ENCODE results near the gene LRP8. TPM values are rescaled to one million over a fixed set of nuclear protein-coding genes. Genes with fewer than 3 reads are reported as not detected.
"Not testable (repeated sequence)": the region's sequence is repeated elsewhere in the genome, so short reads cannot be mapped to it uniquely, and the experiment has no call there.

Gene LRP8
- total and polyA plus RNA-seq, 2 experiments from 2014 or later, result 1.3 to 8.9 TPM

DNA sequence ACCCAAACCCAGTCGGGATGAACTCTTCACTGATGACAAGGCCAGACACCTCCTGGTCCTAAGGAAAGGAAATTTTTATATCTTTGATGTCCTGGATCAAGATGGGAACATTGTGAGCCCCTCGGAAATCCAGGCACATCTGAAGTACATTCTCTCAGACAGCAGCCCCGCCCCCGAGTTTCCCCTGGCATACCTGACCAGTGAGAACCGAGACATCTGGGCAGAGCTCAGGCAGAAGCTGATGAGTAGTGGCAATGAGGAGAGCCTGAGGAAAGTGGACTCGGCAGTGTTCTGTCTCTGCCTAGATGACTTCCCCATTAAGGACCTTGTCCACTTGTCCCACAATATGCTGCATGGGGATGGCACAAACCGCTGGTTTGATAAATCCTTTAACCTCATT is 117.5 kb downstream of the LRP8 start:
- no peak overlapping the region for H3K27ac ChIP-seq
- no peaks in the 10 kb centered on the region for H3K9me2 ChIP-seq (ENCODE audit: insufficient read depth)
- WGBS, 2 experiments (ENCODE audit: low coverage in 1 of 2, low lambda C conversion rate in 2 of 2, missing lambda C conversion rate in 2 of 2), result 94 to 96% methylated on average over 7 of the region's 7 CpGs
- H2AFZ ChIP-seq, result no peak overlapping the region
- DNase-seq, result no peak
- TF ChIP-seq EZH2 (IDR thresholded peaks at IDR 0.05; ENCODE audit: insufficient read depth, poor library complexity, severe bottlenecking), result no peak
- no peak for TF ChIP-seq EZH2phosphoT487 (IDR thresholded peaks at IDR 0.05; ENCODE audit: insufficient read depth, low read depth)
- H3K9me3 ChIP-seq (ENCODE audit: low read depth), result no peaks in the 10 kb centered on the region
- in situ Hi-C loops (cut with MboI), result no loop called here
- H3K4me1 ChIP-seq (ENCODE audit: insufficient read depth), result no peaks in the 10 kb centered on the region
- H4K20me1 ChIP-seq (ENCODE audit: insufficient read depth), result no peaks in the 10 kb centered on the region
- 0 out of 2 replicates have a peak, but pooled peaks cover 4% of the 10 kb centered on the region for H3F3A ChIP-seq (ENCODE audit: insufficient read depth)
- peaks cover 8% of the 10 kb centered on the region; the same call in 1 of the 2 replicates for H3K79me2 ChIP-seq (ENCODE audit: insufficient read depth)
- peaks cover 38% of the 10 kb centered on the region for H3K36me3 ChIP-seq (ENCODE audit: low read depth)
- H3K4me2 ChIP-seq (ENCODE audit: unreplicated experiment), result no peak overlapping the region
- no peaks in the 10 kb centered on the region for H3K27me3 ChIP-seq (replicated peaks; ENCODE audit: insufficient read depth)
- H3K9ac ChIP-seq, result no peak overlapping the region
- no peak overlapping the region for H3K4me3 ChIP-seq

DNA sequence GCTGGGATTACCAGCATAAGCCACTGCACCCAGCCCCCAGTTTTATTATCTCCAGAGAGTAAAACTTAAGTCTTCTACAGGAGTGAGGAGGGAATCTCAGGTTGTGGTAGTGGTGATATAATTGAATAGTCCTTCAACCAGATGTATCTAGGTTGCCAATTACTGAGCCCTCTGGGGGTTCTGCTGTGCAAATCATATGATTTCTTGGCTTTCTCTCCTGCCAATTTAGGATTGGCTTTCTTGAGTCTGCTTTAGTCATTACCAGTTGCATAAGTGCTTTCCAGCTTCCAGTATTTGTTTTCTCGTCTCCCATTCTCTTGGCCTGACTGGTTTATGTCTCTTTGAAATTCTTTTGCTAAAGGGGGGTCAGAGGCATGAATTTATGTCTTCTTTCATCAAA is 120.1 kb downstream of the LRP8 start:
- H3K4me1 ChIP-seq (ENCODE audit: insufficient read depth), result no peaks in the 10 kb centered on the region
- 0 out of 2 replicates have a peak, but pooled peaks cover 4% of the 10 kb centered on the region for H3F3A ChIP-seq (ENCODE audit: insufficient read depth)
- H3K9me2 ChIP-seq (ENCODE audit: insufficient read depth), result no peaks in the 10 kb centered on the region
- TF ChIP-seq EZH2 (IDR thresholded peaks at IDR 0.05; ENCODE audit: insufficient read depth, poor library complexity, severe bottlenecking), result no peak
- TF ChIP-seq EZH2phosphoT487 (IDR thresholded peaks at IDR 0.05; ENCODE audit: insufficient read depth, low read depth), result no peak
- no peak overlapping the region for H3K9ac ChIP-seq
- H3K4me2 ChIP-seq (ENCODE audit: unreplicated experiment), result no peak overlapping the region
- no peaks in the 10 kb centered on the region for H3K27me3 ChIP-seq (replicated peaks; ENCODE audit: insufficient read depth)
- DNase-seq, result peak; percentile 59
- no peak overlapping the region for H3K4me3 ChIP-seq
- in situ Hi-C loops (cut with MboI), result no loop called here
- no peak overlapping the region for H2AFZ ChIP-seq
- WGBS, 2 experiments (ENCODE audit: low coverage in 1 of 2, low lambda C conversion rate in 2 of 2, missing lambda C conversion rate in 2 of 2), result 42 to 45% methylated on average over 1 of the region's 1 CpG
- no peaks in the 10 kb centered on the region for H3K9me3 ChIP-seq (ENCODE audit: low read depth)
- peaks cover 34% of the 10 kb centered on the region for H3K36me3 ChIP-seq (ENCODE audit: low read depth)
- peaks cover 20% of the 10 kb centered on the region; the same call in 1 of the 2 replicates for H3K79me2 ChIP-seq (ENCODE audit: insufficient read depth)
- H4K20me1 ChIP-seq (ENCODE audit: insufficient read depth), result no peaks in the 10 kb centered on the region
- H3K27ac ChIP-seq, result 0 out of 2 replicates have a peak overlapping the region, but pooled peaks have one; percentile 26

DNA sequence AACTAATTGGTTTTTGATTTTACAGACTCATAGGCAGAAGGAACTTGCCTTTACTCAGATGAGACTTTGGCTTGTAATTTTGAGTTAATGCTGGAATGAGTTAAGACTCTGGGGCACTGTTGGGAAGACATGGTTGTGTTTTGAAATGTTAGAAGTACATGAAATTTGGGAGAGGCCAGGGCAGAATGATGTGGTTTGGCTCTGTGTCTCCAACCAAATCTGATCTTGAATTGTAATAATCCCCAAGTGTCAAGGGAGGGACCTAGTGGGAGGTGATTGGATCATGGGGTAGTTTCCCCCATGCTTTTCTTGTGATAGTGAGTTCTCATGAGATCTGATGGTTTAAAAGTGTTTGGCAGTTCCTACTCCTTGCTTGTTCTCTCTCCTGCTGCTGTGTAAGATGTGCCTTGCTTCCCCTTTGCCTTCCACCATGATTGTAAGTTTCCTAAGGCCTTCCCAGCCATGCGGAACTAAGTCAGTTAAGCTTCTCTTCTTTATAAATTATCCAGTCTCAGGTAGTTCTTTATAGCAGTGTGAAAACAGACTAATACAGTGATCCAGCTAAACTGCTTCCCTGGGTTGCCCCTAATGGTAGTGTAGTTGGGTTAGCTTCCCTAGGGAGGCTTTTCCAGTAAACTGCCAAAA is 121.0 kb downstream of the LRP8 start:
- H3K9ac ChIP-seq, result no peak overlapping the region

DNA sequence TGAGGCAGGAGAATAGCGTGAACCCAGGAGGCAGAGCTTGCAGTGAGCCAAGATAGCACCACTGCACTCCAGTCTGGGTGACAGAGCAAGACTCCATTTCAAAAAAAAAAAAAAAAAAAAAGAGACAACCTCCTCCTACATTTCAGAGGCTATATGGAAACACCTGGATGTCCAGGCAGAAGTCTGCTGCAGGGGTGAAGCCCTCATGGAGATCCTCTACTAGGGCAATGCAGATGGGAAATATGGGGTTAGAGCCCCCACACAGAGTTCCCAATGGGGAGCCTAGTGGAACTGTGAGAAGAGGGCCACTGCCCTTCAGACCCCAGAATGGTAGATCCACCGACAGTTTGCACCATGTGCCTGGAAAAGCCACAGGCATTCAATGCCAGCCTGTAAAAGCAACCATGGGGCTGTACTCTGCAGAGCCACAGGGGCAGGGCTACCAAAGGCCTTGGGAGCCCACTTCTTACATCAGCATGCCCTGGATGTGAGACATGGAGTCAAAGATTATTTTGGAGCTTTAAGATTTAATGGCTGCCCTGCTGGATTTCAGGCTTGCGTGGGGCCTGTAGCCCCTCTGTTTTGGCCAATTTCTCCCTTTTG is 121.7 kb downstream of the LRP8 start:
- peaks cover 39% of the 10 kb centered on the region for H3K36me3 ChIP-seq (ENCODE audit: low read depth)
- H3K4me3 ChIP-seq; H2AFZ ChIP-seq; H3K9ac ChIP-seq; H3K4me2 ChIP-seq (ENCODE audit: unreplicated experiment); H4K20me1 ChIP-seq (ENCODE audit: insufficient read depth); H3K27ac ChIP-seq; H3K9me2 ChIP-seq (ENCODE audit: insufficient read depth); in situ Hi-C loops (cut with MboI); H3K27me3 ChIP-seq (replicated peaks; ENCODE audit: insufficient read depth); H3F3A ChIP-seq (ENCODE audit: insufficient read depth); H3K4me1 ChIP-seq (ENCODE audit: insufficient read depth); DNase-seq; H3K9me3 ChIP-seq (ENCODE audit: low read depth): not testable (repeated sequence)
- 94 to 100% methylated on average over 3 of the region's 3 CpGs for WGBS, 2 experiments (ENCODE audit: low coverage in 1 of 2, low lambda C conversion rate in 2 of 2, missing lambda C conversion rate in 2 of 2)
- peaks cover 20% of the 10 kb centered on the region; the same call in 1 of the 2 replicates for H3K79me2 ChIP-seq (ENCODE audit: insufficient read depth)

More for the DNA sequence above, 121.0 kb downstream of the LRP8 start:
- no peaks in the 10 kb centered on the region for H3K4me1 ChIP-seq (ENCODE audit: insufficient read depth)
- no peaks in the 10 kb centered on the region for H3K27me3 ChIP-seq (replicated peaks; ENCODE audit: insufficient read depth)
- peaks cover 20% of the 10 kb centered on the region; the same call in 1 of the 2 replicates for H3K79me2 ChIP-seq (ENCODE audit: insufficient read depth)
- no peak for DNase-seq
- H3K9me3 ChIP-seq (ENCODE audit: low read depth), result no peaks in the 10 kb centered on the region
- H4K20me1 ChIP-seq (ENCODE audit: insufficient read depth), result no peaks in the 10 kb centered on the region
- no peak overlapping the region for H3K4me3 ChIP-seq
- in situ Hi-C loops (cut with MboI), result no loop called here
- H3F3A ChIP-seq (ENCODE audit: insufficient read depth), result 0 out of 2 replicates have a peak, but pooled peaks cover 4% of the 10 kb centered on the region
- H2AFZ ChIP-seq, result no peak overlapping the region
- no peaks in the 10 kb centered on the region for H3K9me2 ChIP-seq (ENCODE audit: insufficient read depth)
- 91 to 100% methylated on average over 1 of the region's 1 CpG for WGBS, 2 experiments (ENCODE audit: low coverage in 1 of 2, low lambda C conversion rate in 2 of 2, missing lambda C conversion rate in 2 of 2)
- H3K36me3 ChIP-seq (ENCODE audit: low read depth), result peaks cover 34% of the 10 kb centered on the region
- H3K27ac ChIP-seq, result no peak overlapping the region
- TF ChIP-seq EZH2 (IDR thresholded peaks at IDR 0.05; ENCODE audit: insufficient read depth, poor library complexity, severe bottlenecking), result no peak
- TF ChIP-seq EZH2phosphoT487 (IDR thresholded peaks at IDR 0.05; ENCODE audit: insufficient read depth, low read depth), result no peak
- no peak overlapping the region for H3K4me2 ChIP-seq (ENCODE audit: unreplicated experiment)

DNA sequence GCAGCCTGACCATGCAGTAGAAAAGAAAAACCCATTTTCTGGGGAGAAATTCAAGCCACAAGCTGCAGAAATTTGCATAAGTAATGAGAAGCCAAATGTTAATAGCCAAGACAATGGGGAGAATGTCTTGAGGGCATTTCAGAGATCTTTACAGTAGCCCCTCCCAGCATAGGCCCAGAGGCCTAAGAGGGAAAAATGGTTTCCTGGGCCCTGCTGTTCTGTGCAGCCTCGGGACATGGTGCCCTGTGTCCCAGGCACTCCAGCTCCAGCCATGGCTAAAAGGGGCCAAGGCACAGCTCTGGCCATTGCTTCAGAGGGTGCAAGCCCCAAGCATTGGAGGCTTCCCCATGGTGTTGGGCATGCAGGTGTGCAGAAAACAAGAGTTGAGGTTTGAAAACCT is 122.4 kb downstream of the LRP8 start:
- H3K4me1 ChIP-seq (ENCODE audit: insufficient read depth); H2AFZ ChIP-seq; H3K4me2 ChIP-seq (ENCODE audit: unreplicated experiment); H3K9me2 ChIP-seq (ENCODE audit: insufficient read depth); H3K9ac ChIP-seq; H4K20me1 ChIP-seq (ENCODE audit: insufficient read depth); H3K27ac ChIP-seq; H3F3A ChIP-seq (ENCODE audit: insufficient read depth); DNase-seq; H3K9me3 ChIP-seq (ENCODE audit: low read depth); H3K27me3 ChIP-seq (replicated peaks; ENCODE audit: insufficient read depth); in situ Hi-C loops (cut with MboI); H3K4me3 ChIP-seq: not testable (repeated sequence)
- Histone ChIP-seq H3K79me2 (ENCODE audit: insufficient read depth) (peaks cover 20% of the 10 kb centered on the region; the same call in 1 of the 2 replicates), H3K36me3 (ENCODE audit: low read depth) (peaks cover 39% of the 10 kb centered on the region)
- WGBS, 2 experiments (ENCODE audit: low coverage in 1 of 2, low lambda C conversion rate in 2 of 2, missing lambda C conversion rate in 2 of 2), result 95 to 100% methylated on average over 1 of the region's 1 CpG

All from GM23248 (cell line).